Adipocyte (in vitro differentiated cells): ENCODE data around the gene CNTNAP5.

ENCODE experiments used
- DNase-seq: peaks from one replicate; pipeline ENCODE4 v3.0.0-alpha.2; 2015; ENCODE audit warnings: low read depth
- H3K27me3 ChIP-seq: replicated peaks from 2 replicates; pipeline ENCODE4 v1.7.0; 2013; ENCODE audit warnings: mild to moderate bottlenecking, low read length, moderate library complexity; ENCODE audit not compliant: control insufficient read depth, insufficient read depth
- H3K36me3 ChIP-seq: 2 replicates; pipeline ENCODE4 v1.7.0; 2013; ENCODE audit warnings: low read length, mild to moderate bottlenecking, moderate library complexity; ENCODE audit not compliant: control insufficient read depth, insufficient read depth, severe bottlenecking
- H3K4me1 ChIP-seq: 2 replicates; pipeline ENCODE4 v1.7.0; 2013; ENCODE audit warnings: mild to moderate bottlenecking, low read length, moderate library complexity; ENCODE audit not compliant: control insufficient read depth, insufficient read depth
- H3K4me3 ChIP-seq: 2 replicates; pipeline ENCODE4 v1.7.0; 2013; ENCODE audit warnings: mild to moderate bottlenecking, low read length, moderate library complexity
- H3K9ac ChIP-seq: 2 replicates; pipeline ENCODE4 v1.7.0; 2013; ENCODE audit warnings: mild to moderate bottlenecking, low read length, moderate library complexity
- H3K9me3 ChIP-seq: 2 replicates; pipeline ENCODE4 v1.7.0; 2013; ENCODE audit warnings: mild to moderate bottlenecking, low read length, moderate library complexity; ENCODE audit not compliant: control insufficient read depth

Gene CNTNAP5

GRCh38 chr2:124559236-124559635, 534.1 kb downstream of the CNTNAP5 start:
- Histone ChIP-seq H3K9ac (no peak overlapping the region), H3K4me3 (no peak overlapping the region), H3K9me3 (no peaks in the 10 kb centered on the region), H3K27me3 (no peaks in the 10 kb centered on the region), H3K36me3 (no peaks in the 10 kb centered on the region), H3K4me1 (no peaks in the 10 kb centered on the region)
- no peak for DNase-seq

- no peaks in the 10 kb centered on the region for H3K36me3 ChIP-seq
- H3K4me1 ChIP-seq: no peaks in the 10 kb centered on the region
- no peaks in the 10 kb centered on the region for H3K27me3 ChIP-seq
- no peak overlapping the region for H3K4me3 ChIP-seq
- H3K9me3 ChIP-seq: no peaks in the 10 kb centered on the region
- DNase-seq: no peak
- no peak overlapping the region for H3K9ac ChIP-seq
Observed at GRCh38 chr2:124560592-124561112, 535.6 kb downstream of the CNTNAP5 start.

- Histone ChIP-seq H3K4me1 (no peaks in the 10 kb centered on the region), H3K9me3 (no peaks in the 10 kb centered on the region), H3K27me3 (no peaks in the 10 kb centered on the region), H3K36me3 (no peaks in the 10 kb centered on the region), H3K9ac (no peak overlapping the region), H3K4me3 (no peak overlapping the region)
- no peak for DNase-seq
Observed at GRCh38 chr2:124561486-124561885, 536.4 kb downstream of the CNTNAP5 start.

GRCh38 chr2:124563426-124563825, 538.3 kb downstream of the CNTNAP5 start:
- Histone ChIP-seq H3K36me3 (no peaks in the 10 kb centered on the region), H3K9ac (no peak overlapping the region), H3K4me1 (no peaks in the 10 kb centered on the region), H3K27me3 (no peaks in the 10 kb centered on the region), H3K9me3 (no peaks in the 10 kb centered on the region), H3K4me3 (no peak overlapping the region)
- DNase-seq: no peak

DNA sequence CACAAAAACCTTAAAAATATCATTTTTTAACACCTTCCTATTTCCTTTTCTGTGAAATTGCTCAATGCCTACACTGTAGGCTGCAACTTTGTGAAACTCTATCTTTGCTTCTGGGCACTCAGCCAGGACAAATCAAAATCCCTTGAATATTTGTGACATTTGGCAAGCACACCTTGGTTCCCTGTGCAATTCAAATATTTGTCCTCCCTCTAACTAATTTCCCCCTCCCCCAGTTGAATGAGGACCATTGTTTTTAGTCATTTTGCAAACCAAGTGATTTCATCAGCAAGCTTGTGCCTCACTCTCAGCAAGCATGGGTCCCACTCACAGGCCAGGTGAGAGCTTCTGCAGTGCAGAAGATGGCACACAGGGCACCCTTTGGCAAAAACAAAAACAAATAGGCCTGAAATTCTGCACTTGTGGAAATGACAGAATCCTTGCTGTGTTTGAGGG, 541.5 kb downstream of the CNTNAP5 start:
- H3K9ac ChIP-seq: no peak overlapping the region
- no peak for DNase-seq
- no peak overlapping the region for H3K4me3 ChIP-seq
- no peaks in the 10 kb centered on the region for H3K36me3 ChIP-seq
- no peaks in the 10 kb centered on the region for H3K9me3 ChIP-seq
- no peaks in the 10 kb centered on the region for H3K4me1 ChIP-seq
- H3K27me3 ChIP-seq: no peaks in the 10 kb centered on the region

DNA sequence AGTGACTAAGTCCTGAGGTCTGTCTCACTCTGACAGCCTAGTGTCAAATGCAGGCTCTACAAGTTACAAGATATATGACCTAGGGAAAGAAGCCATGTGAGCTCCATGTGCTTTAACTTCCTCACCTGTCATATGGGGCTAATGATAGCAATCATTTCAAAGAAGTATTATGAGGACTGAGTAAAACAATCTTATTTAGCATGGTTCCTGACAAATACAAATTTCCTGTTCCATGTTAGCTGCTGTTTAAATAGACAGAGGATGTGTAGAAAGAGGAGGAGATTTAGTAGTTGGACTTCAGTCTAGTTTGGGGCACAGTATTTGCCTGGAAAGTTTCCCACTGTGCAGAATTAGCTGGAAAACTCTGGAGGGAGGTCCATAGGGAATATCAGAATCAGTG, 545.8 kb downstream of the CNTNAP5 start:
- H3K4me1 ChIP-seq: no peaks in the 10 kb centered on the region
- no peak overlapping the region for H3K9ac ChIP-seq
- H3K36me3 ChIP-seq: no peaks in the 10 kb centered on the region
- H3K27me3 ChIP-seq: no peaks in the 10 kb centered on the region
- no peak overlapping the region for H3K4me3 ChIP-seq
- no peaks in the 10 kb centered on the region for H3K9me3 ChIP-seq
- no peak for DNase-seq

- H3K4me3 ChIP-seq: no peak overlapping the region
- no peaks in the 10 kb centered on the region for H3K36me3 ChIP-seq
- no peaks in the 10 kb centered on the region for H3K27me3 ChIP-seq
- DNase-seq: no peak
- no peak overlapping the region for H3K9ac ChIP-seq
- no peaks in the 10 kb centered on the region for H3K9me3 ChIP-seq
- no peaks in the 10 kb centered on the region for H3K4me1 ChIP-seq
Observed at GRCh38 chr2:124571836-124572235, 546.7 kb downstream of the CNTNAP5 start.

DNA sequence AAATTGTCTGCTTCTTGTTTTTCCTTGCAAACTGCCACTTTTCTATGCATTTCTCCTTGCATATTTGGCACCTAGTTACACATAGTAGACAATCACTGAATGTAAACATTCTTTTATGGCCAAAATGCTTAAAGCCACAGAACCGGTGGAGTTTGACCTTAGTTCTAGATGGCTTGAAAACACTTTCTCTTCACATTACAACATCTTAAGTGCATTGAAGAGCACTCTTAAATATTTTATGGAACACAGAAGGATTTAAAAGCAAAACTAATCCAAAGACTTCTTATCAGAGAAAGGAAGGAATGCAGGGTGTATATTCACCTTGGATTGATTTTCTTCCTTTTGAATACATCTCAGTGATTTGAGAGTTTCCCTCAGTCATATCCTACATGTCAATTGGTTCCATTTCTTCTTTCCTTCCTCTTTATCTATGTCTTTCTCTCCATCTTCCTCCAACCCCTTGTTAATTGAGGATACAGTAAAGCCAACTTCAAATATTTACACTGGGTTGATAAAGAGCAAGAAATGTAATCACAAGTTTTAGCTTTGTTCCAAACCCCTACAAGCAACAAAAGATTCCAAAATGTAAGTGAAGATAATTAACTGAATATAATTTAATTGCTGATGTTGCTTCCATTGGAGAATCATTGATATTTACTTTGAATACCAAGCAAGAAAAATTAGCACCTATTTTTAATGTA, 548.0 kb downstream of the CNTNAP5 start:
- Histone ChIP-seq H3K4me3 (no peak overlapping the region), H3K4me1 (no peaks in the 10 kb centered on the region), H3K27me3 (no peaks in the 10 kb centered on the region), H3K36me3 (no peaks in the 10 kb centered on the region), H3K9me3 (no peaks in the 10 kb centered on the region), H3K9ac (no peak overlapping the region)
- DNase-seq: no peak

DNA sequence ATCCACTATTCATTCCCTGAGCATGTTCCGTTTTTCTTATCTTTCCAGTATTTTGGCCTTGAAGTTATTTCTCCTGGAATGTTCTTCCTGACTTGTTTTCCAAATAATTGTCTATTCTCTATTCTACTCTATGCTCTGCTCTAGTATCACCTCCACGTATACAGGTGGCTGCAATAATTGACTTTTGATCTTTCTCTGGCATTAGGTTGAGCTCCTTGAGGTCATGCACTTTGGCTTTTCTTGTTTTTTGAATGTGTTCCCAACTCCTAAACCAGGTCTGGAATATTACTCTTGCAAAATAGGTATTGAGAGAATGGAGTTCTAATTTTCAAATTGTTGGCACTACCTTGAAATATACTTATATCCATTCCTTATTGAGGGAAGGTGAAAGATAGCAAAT, 550.4 kb downstream of the CNTNAP5 start:
- Histone ChIP-seq H3K4me3 (no peak overlapping the region), H3K4me1 (no peaks in the 10 kb centered on the region), H3K36me3 (no peaks in the 10 kb centered on the region), H3K9me3 (no peaks in the 10 kb centered on the region), H3K27me3 (no peaks in the 10 kb centered on the region), H3K9ac (no peak overlapping the region)
- DNase-seq: no peak

DNA sequence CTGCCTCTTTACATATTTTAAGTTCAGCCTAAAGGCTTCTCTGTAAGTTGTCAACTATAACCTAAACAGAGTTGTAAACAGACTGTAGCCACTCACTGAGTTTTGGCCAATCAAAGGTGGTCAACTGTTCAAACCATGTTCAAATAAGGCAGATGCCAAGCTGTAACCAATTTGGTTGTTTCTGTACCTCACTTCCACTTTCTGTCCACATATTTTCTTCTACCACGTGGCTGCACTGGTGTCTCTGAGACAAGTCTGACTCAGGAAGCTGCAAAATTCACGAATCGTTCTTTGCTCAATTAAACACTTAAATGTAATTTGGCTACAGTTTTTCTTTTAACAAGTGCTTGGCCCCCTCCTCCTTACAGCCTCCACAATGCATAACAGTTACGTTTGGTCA, 555.2 kb downstream of the CNTNAP5 start:
- no peak for DNase-seq
- H3K36me3 ChIP-seq: no peaks in the 10 kb centered on the region

DNA sequence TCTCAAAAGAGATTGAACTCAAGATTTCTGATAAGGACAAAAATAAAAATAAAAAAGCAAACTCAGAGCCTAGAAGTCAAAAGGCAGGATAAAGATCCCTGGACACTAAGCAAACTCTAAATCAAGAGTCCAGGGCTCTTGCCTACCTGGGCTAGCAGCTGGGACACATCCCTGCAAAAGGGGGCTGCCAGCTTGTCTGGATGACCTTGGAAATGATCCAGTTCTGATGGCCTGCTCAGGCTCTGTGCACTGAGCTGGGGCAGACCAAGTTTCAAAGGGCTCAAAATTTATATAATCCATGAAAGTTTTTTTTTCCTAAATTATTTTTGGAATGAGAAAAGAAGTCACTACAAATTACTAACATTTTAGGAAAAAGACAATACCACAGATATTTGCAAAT, 557.3 kb downstream of the CNTNAP5 start:
- DNase-seq: no peak
- no peaks in the 10 kb centered on the region for H3K27me3 ChIP-seq
- no peaks in the 10 kb centered on the region for H3K9me3 ChIP-seq
- H3K4me1 ChIP-seq: no peaks in the 10 kb centered on the region
- no peak overlapping the region for H3K4me3 ChIP-seq
- H3K36me3 ChIP-seq: no peaks in the 10 kb centered on the region
- no peak overlapping the region for H3K9ac ChIP-seq

More for the DNA sequence above, 555.2 kb downstream of the CNTNAP5 start:
- H3K9me3 ChIP-seq: no peaks in the 10 kb centered on the region
- no peak overlapping the region for H3K4me3 ChIP-seq
- H3K27me3 ChIP-seq: no peaks in the 10 kb centered on the region
- no peaks in the 10 kb centered on the region for H3K4me1 ChIP-seq
- no peak overlapping the region for H3K9ac ChIP-seq

GRCh38 chr2:124584615-124585014, 559.5 kb downstream of the CNTNAP5 start:
- Histone ChIP-seq H3K9ac (no peak overlapping the region), H3K27me3 (no peaks in the 10 kb centered on the region), H3K9me3 (peaks cover 3% of the 10 kb centered on the region), H3K4me1 (no peaks in the 10 kb centered on the region), H3K4me3 (no peak overlapping the region), H3K36me3 (no peaks in the 10 kb centered on the region)
- DNase-seq: no peak
